Activated CD4-positive, alpha-beta T cell treated with anti-CD3 and anti-CD28 coated beads, Interleukin-2, amount 10 ng/mL, durations not matched to agents 24 days and 14 days (primary cell): ENCODE measurements around the gene ZNF488. TPM values are rescaled to one million over a fixed set of nuclear protein-coding genes. Genes with fewer than 3 reads are reported as not detected.

Experiments used
- DNase-seq: peaks from one replicate; pipeline ENCODE4 v3.0.0; 2022
- H3K27ac Mint-ChIP-seq: one replicate; pipeline ENCODE4 v1.8.0; 2022; ENCODE audit warnings: mild to moderate bottlenecking, mixed read lengths
- H3K27me3 Mint-ChIP-seq: one replicate; pipeline ENCODE4 v1.8.0; 2022; ENCODE audit warnings: mixed read lengths
- H3K36me3 Mint-ChIP-seq: one replicate; pipeline ENCODE4 v1.8.0; 2022; ENCODE audit warnings: low read depth, mild to moderate bottlenecking, mixed read lengths
- H3K4me1 Mint-ChIP-seq: one replicate; pipeline ENCODE4 v1.8.0; 2021; ENCODE audit warnings: mixed read lengths
- H3K4me3 Mint-ChIP-seq: one replicate; pipeline ENCODE4 v1.8.0; 2022; ENCODE audit warnings: mild to moderate bottlenecking, moderate library complexity, mixed read lengths
- H3K9me3 Mint-ChIP-seq: one replicate; pipeline ENCODE4 v1.8.0; 2021; ENCODE audit warnings: mixed read lengths
- intact Hi-C: fragments of 100-400 bp; cut with micrococcal nuclease; formaldehyde crosslinking; loops from one replicate; pipeline ENCODE4 v1.15.1; 2023
- total RNA-seq: library from RNA; stranded (reverse); gene quantifications from 2 replicates; pipeline ENCODE4 v1.2.3, GENCODE V29; 2022

Gene ZNF488
- total RNA-seq, 1 donor from 2014 or later = not detected

GRCh38 chr10:47414227-47414592 lies 30.1 kb upstream of the ZNF488 start:
- Mint-ChIP-seq H3K27me3 (no peaks in the 10 kb centered on the region), H3K36me3 (no peaks in the 10 kb centered on the region), H3K4me1 (no peaks in the 10 kb centered on the region), H3K27ac (no peak overlapping the region), H3K4me3 (no peak overlapping the region), H3K9me3 (no peaks in the 10 kb centered on the region)
- intact Hi-C loops = no loop called here
- DNase-seq = no peak

GRCh38 chr10:47413531-47414226 lies 29.6 kb upstream of the ZNF488 start:
- H3K27me3 Mint-ChIP-seq = no peaks in the 10 kb centered on the region
- no peaks in the 10 kb centered on the region for H3K9me3 Mint-ChIP-seq
- DNase-seq = no peak
- intact Hi-C loops = no loop called here
- no peaks in the 10 kb centered on the region for H3K36me3 Mint-ChIP-seq
- H3K27ac Mint-ChIP-seq = no peak overlapping the region
- H3K4me3 Mint-ChIP-seq = no peak overlapping the region
- no peaks in the 10 kb centered on the region for H3K4me1 Mint-ChIP-seq

DNA sequence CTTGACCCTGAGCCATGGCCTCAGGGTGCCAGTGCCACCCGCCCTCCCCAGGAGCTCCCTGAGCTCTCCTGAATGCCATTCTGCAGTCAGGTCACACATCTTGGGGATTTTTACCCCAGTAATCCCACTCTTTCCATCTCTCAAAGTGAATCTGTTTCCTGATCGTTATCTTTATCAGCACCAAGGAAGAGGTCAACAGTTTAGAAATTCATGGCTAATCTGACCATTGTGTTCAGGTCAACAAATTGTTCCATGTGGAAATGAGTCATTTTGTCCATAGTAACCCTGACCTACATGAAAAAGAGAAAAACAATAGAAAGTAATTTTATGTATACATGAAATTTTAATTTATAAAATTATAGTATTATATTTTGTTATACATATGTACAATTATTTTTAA lies 28.8 kb upstream of the ZNF488 start:
- Mint-ChIP-seq H3K27ac (no peak overlapping the region), H3K27me3 (no peaks in the 10 kb centered on the region), H3K4me3 (no peak overlapping the region), H3K9me3 (no peaks in the 10 kb centered on the region), H3K36me3 (no peaks in the 10 kb centered on the region), H3K4me1 (no peaks in the 10 kb centered on the region)
- intact Hi-C loops = no loop called here
- no peak for DNase-seq

GRCh38 chr10:47412177-47412730 lies 28.2 kb upstream of the ZNF488 start:
- Mint-ChIP-seq H3K27ac (no peak overlapping the region), H3K36me3 (no peaks in the 10 kb centered on the region), H3K4me1 (no peaks in the 10 kb centered on the region), H3K9me3 (no peaks in the 10 kb centered on the region), H3K27me3 (no peaks in the 10 kb centered on the region), H3K4me3 (no peak overlapping the region)
- no peak for DNase-seq
- intact Hi-C loops = no loop called here

GRCh38 chr10:47410862-47411261 lies 26.8 kb upstream of the ZNF488 start:
- no peaks in the 10 kb centered on the region for H3K36me3 Mint-ChIP-seq
- H3K4me1 Mint-ChIP-seq = no peaks in the 10 kb centered on the region
- H3K9me3 Mint-ChIP-seq = no peaks in the 10 kb centered on the region
- intact Hi-C loops = no loop called here
- H3K4me3 Mint-ChIP-seq = no peak overlapping the region
- H3K27me3 Mint-ChIP-seq = no peaks in the 10 kb centered on the region
- no peak for DNase-seq
- no peak overlapping the region for H3K27ac Mint-ChIP-seq

DNA sequence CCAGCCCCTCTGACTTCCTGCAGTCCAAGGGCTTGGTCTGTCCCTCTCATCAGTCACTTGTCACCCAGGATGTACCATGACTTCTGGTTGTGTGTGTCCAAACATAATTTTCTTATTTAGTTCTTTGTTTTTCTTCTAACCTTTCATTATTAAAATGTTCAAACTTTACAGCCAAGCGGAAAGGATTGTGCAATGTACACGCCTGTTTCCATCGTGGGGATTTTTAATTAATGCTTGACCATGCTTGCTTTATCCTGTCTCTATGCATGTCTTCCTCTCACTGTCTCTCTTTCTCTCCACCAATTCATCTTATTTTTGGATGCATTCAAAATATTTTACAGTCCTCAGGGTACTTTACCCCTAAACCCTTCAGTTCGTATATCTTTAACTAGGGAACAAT lies 26.2 kb upstream of the ZNF488 start:
- Mint-ChIP-seq H3K27ac (no peak overlapping the region), H3K36me3 (no peaks in the 10 kb centered on the region), H3K27me3 (no peaks in the 10 kb centered on the region), H3K4me1 (no peaks in the 10 kb centered on the region), H3K4me3 (no peak overlapping the region), H3K9me3 (no peaks in the 10 kb centered on the region)
- intact Hi-C loops = no loop called here
- DNase-seq = no peak

GRCh38 chr10:47409866-47410256 lies 25.8 kb upstream of the ZNF488 start:
- H3K36me3 Mint-ChIP-seq = no peaks in the 10 kb centered on the region
- no peak overlapping the region for H3K27ac Mint-ChIP-seq
- intact Hi-C loops = no loop called here
- H3K27me3 Mint-ChIP-seq = no peaks in the 10 kb centered on the region
- no peaks in the 10 kb centered on the region for H3K4me1 Mint-ChIP-seq
- H3K4me3 Mint-ChIP-seq = no peak overlapping the region
- no peak for DNase-seq
- H3K9me3 Mint-ChIP-seq = no peaks in the 10 kb centered on the region

GRCh38 chr10:47409171-47409865 lies 25.2 kb upstream of the ZNF488 start:
- H3K36me3 Mint-ChIP-seq = no peaks in the 10 kb centered on the region
- DNase-seq = no peak
- H3K27me3 Mint-ChIP-seq = no peaks in the 10 kb centered on the region
- no peaks in the 10 kb centered on the region for H3K4me1 Mint-ChIP-seq
- no peak overlapping the region for H3K27ac Mint-ChIP-seq
- intact Hi-C loops = no loop called here
- no peaks in the 10 kb centered on the region for H3K9me3 Mint-ChIP-seq
- no peak overlapping the region for H3K4me3 Mint-ChIP-seq

GRCh38 chr10:47408606-47409005 lies 24.5 kb upstream of the ZNF488 start:
- Mint-ChIP-seq H3K4me1 (no peaks in the 10 kb centered on the region), H3K27me3 (no peaks in the 10 kb centered on the region), H3K9me3 (no peaks in the 10 kb centered on the region), H3K36me3 (no peaks in the 10 kb centered on the region), H3K4me3 (no peak overlapping the region), H3K27ac (no peak overlapping the region)
- no peak for DNase-seq
- intact Hi-C loops = no loop called here

DNA sequence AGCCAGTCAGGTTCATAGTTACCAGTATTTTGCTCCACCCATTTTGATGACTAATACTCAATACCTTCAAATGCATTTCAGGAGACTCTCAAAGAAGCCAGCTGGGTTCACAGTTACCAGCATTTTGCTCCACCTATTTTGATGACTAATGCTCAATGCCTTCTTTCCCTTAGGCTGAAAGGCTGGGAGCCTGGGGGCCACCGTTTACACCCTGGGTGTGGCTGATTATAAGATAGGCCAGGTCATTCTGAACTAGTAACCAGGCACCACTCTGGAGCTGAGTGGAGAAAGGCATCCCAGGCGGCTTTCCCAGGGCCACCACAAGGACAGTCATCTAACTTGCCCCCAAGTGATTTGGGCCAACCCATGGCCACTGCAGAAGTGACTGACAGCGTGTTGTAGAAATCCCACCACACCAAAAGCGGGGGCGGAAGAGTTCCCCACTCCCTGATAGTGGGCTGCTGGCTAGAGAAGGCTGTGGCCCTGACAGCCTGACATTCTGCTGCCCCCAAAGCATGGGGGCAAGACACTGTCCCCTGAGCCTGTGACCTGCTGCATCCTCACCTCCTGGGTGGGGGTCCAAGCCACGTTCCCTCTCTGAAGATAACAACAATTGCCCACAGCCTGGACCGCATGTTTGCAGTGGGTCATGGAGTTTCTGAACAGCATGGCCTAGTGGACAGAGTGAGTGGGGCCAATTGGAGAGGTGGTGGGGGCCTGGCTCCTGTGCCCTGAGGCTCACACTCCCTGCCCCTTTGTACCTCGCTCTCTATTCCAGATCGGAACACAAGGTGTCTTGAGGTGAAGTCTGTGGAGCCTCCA lies 23.0 kb upstream of the ZNF488 start:
- intact Hi-C loops = no loop called here
- Mint-ChIP-seq H3K9me3 (no peaks in the 10 kb centered on the region), H3K27ac (no peak overlapping the region), H3K4me3 (no peak overlapping the region), H3K36me3 (no peaks in the 10 kb centered on the region), H3K27me3 (no peaks in the 10 kb centered on the region), H3K4me1 (no peaks in the 10 kb centered on the region)
- DNase-seq = no peak

- H3K9me3 Mint-ChIP-seq = no peaks in the 10 kb centered on the region
- intact Hi-C loops = no loop called here
- H3K4me3 Mint-ChIP-seq = no peak overlapping the region
- H3K36me3 Mint-ChIP-seq = no peaks in the 10 kb centered on the region
- no peaks in the 10 kb centered on the region for H3K27me3 Mint-ChIP-seq
- H3K27ac Mint-ChIP-seq = no peak overlapping the region
- DNase-seq = no peak
- no peaks in the 10 kb centered on the region for H3K4me1 Mint-ChIP-seq
Measured at GRCh38 chr10:47406548-47406869, 22.4 kb upstream of the ZNF488 start.

DNA sequence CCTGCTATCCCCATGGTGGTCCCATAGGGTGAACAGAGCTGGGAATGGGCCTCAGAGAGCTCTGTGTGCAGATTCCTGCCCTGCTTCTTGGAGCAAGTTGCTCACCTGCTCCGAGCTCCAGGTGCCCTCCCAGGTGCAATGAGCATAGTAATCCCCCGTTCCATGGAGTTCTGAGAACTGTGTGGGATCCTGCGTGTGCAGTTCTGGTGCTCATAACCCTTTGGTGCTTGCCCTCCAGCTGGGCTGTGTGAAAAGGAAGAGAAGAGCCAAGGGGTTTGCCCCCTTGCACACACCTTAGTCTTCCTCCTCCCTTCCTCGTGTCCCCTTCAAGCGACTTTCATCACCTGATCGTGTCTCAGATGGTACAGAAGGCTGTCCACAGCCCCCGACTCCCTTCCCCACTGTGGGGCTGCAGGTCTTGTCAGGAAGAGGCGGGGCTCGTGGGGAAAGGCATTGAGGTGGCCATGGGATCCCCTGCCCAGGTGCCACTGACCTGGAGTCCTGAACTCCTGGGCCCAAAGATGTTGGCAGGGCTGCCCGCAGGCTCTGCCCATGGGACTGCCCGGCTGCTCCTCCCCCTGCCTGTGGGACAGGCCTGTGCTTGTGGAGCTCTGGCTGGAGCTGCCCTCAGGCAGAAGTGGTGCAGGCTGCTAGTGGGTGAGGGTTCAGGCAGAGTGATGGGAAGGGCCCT lies 21.9 kb upstream of the ZNF488 start:
- intact Hi-C loops = no loop called here
- Mint-ChIP-seq H3K27me3 (no peaks in the 10 kb centered on the region), H3K4me3 (no peak overlapping the region), H3K4me1 (no peaks in the 10 kb centered on the region), H3K36me3 (no peaks in the 10 kb centered on the region), H3K9me3 (no peaks in the 10 kb centered on the region), H3K27ac (no peak overlapping the region)
- DNase-seq = no peak

DNA sequence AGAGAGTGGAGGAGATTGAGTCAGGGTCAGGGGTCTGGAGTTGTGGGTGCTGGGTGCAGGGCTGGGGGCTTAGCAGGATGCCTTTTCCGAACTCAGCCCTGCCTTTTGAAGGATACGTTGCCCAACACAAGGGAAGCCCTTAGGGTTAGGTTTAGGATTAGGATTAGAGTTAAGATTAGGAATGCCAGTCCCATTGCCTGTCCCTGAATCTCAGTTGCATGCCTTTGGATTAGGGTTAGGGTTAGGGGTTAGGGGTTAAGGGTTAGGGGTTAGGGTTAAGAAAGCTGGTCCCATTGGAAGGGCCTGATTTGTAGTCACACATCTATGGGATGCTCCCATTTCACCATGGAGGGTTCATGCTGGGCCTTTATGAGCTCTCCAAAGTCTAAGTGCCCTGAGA lies 20.8 kb upstream of the ZNF488 start:
- no peak for DNase-seq
- Mint-ChIP-seq H3K4me3 (no peak overlapping the region), H3K36me3 (no peaks in the 10 kb centered on the region), H3K27ac (no peak overlapping the region), H3K4me1 (no peaks in the 10 kb centered on the region), H3K27me3 (no peaks in the 10 kb centered on the region), H3K9me3 (no peaks in the 10 kb centered on the region)
- intact Hi-C loops = no loop called here

- intact Hi-C loops = no loop called here
- no peak overlapping the region for H3K27ac Mint-ChIP-seq
- no peaks in the 10 kb centered on the region for H3K4me1 Mint-ChIP-seq
Measured at GRCh38 chr10:47404446-47404845, 20.4 kb upstream of the ZNF488 start.

More at GRCh38 chr10:47404446-47404845, 20.4 kb upstream of the ZNF488 start:
- H3K4me3 Mint-ChIP-seq = no peak overlapping the region
- no peaks in the 10 kb centered on the region for H3K27me3 Mint-ChIP-seq
- H3K36me3 Mint-ChIP-seq = no peaks in the 10 kb centered on the region
- H3K9me3 Mint-ChIP-seq = no peaks in the 10 kb centered on the region
- DNase-seq = no peak
